Stimulated activated CD8-positive, alpha-beta memory T cell treated with anti-CD3 and anti-CD28 coated beads, Interleukin-7, amount 100 ng/mL, for 48 hours (primary cell): ENCODE measurements around the gene CHRD.

Source experiments
- DNase-seq, 2 donors: peaks; one replicate each; pipeline ENCODE4 v3.0.0-alpha.2; 2020; ENCODE audit warnings: low read depth in 1 of 2; ENCODE audit errors: extremely low read depth in 1 of 2

CHRD gene

DNA sequence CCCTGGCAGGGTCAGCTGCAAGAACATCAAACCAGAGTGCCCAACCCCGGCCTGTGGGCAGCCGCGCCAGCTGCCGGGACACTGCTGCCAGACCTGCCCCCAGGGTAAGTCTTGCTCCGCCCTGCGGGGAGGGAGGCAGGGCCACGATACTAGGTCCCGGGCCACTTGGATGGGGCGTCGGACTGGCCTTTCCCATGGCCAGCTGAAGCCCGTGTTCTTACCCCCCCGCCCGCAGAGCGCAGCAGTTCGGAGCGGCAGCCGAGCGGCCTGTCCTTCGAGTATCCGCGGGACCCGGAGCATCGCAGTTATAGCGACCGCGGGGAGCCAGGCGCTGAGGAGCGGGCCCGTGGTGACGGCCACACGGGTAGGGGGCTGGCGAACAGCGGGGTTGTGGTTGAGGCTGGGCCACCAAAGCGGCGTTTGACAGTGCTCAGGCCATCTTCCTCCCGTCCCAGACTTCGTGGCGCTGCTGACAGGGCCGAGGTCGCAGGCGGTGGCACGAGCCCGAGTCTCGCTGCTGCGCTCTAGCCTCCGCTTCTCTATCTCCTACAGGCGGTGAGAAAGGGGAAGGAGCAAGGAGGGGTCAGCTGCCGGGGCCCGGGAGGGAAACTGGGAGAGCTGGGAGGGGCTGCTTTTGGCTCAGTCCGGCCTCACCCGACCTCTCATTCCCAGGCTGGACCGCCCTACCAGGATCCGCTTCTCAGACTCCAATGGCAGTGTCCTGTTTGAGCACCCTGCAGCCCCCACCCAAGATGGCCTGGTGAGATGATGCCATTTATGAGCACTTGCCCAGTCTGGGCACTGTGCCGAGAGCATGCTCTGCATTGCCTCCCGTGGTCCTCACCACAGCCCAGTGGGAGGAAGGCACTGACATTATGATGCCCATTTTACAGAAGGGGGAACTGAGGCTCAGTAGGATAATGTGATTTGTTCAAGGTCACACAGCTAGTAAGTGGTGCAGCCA lies 1.7 kb downstream of the CHRD start:
- no peak for DNase-seq

DNA sequence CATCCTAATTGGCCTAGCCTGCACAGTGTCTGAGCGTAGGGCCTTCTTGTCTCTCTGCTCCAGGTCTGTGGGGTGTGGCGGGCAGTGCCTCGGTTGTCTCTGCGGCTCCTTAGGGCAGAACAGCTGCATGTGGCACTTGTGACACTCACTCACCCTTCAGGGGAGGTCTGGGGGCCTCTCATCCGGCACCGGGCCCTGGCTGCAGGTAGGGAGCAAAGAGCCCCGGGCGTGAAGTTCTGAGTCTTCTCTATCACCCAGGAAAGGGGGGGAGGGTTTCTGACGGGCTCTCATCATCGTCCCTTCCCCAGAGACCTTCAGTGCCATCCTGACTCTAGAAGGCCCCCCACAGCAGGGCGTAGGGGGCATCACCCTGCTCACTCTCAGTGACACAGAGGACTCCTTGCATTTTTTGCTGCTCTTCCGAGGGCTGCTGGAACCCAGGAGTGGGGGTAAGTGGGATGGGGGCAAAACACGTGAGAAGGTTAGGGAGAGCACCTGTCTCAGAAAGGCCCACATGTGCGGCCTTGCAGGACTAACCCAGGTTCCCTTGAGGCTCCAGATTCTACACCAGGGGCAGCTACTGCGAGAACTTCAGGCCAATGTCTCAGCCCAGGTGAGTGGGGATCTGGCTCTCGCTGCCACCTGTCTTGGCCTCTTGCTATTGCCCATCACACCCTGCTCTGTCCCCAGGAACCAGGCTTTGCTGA lies 2.6 kb downstream of the CHRD start:
- DNase-seq: no peak

DNA sequence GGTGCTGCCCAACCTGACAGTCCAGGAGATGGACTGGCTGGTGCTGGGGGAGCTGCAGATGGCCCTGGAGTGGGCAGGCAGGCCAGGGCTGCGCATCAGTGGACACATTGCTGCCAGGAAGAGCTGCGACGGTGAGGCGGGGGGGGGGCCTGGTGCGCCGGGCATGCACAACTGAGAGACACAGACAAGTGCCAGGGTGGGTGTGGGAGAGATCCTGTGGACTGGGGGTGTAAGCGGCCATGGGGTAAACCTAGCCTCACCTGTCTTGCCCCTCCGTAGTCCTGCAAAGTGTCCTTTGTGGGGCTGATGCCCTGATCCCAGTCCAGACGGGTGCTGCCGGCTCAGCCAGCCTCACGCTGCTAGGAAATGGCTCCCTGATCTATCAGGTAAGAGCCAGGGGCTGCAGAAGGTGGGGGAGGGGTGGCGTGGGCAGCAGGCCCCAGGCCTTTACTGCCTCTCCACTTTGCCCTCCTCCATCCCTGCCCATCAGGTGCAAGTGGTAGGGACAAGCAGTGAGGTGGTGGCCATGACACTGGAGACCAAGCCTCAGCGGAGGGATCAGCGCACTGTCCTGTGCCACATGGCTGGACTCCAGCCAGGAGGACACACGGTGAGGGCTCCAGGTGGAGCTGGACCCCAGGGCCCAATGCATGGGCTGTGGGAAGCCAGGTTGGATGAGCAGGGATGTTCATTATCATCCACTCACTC lies 3.3 kb downstream of the CHRD start:
- DNase-seq: no peak

DNA sequence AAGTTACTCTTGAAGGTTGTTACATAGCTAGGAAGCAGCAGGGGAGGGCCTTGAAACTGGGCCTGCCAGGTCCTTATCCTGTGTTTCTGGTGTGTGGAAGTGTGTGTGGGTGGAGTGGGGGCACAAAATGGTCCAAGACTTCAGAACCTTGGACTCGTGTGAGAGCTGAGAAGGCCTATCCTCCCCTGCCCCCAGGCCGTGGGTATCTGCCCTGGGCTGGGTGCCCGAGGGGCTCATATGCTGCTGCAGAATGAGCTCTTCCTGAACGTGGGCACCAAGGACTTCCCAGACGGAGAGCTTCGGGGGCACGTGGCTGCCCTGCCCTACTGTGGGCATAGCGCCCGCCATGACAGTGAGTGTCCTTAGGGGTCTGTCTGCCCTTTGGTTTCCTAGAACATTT lies 4.5 kb downstream of the CHRD start:
- DNase-seq: no peak

DNA sequence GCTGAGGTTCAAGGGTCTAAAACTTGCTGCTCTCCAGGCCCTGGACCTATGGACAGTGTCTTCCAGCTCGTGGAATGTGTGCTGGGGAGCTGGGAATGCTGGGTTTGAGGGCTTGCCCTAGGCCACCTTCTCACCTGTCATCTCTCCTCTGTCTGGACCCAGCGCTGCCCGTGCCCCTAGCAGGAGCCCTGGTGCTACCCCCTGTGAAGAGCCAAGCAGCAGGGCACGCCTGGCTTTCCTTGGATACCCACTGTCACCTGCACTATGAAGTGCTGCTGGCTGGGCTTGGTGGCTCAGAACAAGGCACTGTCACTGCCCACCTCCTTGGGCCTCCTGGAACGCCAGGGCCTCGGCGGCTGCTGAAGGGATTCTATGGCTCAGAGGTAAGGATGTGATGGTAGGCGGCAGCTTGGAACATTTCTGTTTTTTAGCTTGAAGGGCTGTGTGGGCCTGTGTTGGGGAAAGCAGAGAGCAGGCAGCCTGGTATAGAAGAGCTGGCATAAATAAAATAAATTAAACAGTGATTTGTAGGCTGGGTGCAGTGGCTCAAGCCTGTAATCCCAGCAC lies 5.1 kb downstream of the CHRD start:
- DNase-seq: no peak

DNA sequence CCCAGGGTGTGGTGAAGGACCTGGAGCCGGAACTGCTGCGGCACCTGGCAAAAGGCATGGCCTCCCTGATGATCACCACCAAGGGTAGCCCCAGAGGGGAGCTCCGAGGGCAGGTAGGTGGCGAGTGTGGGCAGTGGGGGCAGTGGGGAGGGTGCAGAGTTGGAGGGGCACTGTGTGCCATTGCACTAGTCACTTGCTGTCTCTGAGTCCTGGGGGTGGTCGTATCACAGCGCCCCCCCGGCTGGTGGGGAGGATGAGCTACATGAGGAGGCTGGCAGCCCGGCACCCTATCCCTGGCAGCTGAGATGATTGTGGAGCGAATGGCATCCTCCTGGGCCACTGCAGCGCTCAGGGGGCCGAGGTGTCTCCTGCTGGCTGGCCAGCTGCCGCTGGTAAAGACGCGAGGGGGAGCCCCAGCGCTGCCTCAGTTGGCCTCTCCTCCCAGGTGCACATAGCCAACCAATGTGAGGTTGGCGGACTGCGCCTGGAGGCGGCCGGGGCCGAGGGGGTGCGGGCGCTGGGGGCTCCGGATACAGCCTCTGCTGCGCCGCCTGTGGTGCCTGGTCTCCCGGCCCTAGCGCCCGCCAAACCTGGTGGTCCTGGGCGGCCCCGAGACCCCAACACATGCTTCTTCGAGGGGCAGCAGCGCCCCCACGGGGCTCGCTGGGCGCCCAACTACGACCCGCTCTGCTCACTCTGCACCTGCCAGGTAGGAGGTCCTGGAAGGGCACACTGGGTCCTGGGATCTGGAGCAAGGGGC lies 6.4 kb downstream of the CHRD start:
- no peak for DNase-seq

DNA sequence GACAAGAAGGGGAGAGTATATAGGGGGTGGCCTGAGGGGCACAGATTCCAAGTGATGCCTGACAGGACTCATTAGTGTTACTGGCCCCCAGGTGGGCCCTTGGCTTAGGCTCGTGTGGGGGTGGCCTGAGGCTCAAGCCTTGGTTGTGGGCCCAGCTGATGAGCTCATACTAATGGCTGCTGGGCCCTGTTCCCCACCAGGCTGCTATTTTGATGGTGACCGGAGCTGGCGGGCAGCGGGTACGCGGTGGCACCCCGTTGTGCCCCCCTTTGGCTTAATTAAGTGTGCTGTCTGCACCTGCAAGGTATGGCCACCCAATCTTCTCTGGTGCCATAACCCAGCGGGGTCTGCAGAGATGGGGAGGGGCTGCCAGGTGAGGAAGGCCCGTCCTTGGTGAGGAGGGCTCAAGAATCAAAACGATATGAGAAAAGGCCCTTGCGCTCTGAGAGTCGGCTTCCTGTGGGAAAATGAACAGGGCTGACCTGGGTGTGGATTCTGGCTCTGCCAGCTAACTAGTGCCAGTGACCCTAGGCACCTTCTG lies 7.4 kb downstream of the CHRD start:
- no peak for DNase-seq

DNA sequence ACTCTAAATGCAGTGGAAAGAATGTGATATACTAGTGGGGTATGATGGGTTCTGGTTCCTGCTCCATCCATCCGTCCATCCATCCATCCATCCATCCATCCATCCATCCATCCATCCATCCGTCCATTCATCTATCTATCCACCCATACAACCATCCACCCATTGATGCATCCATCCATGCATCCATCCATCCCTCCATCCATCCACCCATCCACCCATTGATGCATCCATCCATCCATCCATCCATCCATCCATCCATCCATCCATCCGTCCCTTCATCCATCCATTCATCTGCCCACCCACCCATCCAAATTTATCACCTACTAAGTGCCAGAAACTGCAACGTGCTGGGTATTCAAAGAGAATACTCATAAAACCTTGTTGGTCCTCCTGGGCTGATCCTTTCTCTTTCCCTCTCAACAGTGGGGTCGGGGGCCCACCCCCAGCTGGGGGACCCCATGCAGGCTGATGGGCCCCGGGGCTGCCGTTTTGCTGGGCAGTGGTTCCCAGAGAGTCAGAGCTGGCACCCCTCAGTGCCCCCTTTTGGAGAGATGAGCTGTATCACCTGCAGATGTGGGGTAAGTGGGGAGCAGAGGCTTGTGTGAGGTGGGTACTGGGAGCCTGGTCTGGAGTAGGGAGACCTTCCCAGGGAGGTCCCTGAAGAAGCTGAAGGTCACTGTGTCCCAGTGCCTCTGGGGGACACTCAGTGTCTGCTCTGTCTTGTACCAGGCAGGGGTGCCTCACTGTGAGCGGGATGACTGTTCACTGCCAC lies 8.5 kb downstream of the CHRD start:
- no peak for DNase-seq

DNA sequence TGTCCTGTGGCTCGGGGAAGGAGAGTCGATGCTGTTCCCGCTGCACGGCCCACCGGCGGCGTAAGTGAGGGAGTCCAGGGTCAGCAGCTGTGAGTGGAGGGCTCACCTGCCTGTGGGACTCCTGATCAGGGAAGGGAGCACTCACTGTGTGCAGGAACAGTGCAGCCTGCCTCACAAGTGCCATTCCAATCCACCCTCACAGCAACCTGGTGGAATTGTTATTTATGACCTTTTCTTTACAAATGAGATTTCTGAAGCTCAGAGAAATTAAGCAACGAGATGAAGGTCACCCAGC lies 9.0 kb downstream of the CHRD start:
- DNase-seq: no peak

DNA sequence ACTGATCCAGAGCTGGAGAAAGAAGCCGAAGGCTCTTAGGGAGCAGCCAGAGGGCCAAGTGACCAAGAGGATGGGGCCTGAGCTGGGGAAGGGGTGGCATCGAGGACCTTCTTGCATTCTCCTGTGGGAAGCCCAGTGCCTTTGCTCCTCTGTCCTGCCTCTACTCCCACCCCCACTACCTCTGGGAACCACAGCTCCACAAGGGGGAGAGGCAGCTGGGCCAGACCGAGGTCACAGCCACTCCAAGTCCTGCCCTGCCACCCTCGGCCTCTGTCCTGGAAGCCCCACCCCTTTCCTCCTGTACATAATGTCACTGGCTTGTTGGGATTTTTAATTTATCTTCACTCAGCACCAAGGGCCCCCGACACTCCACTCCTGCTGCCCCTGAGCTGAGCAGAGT lies 9.5 kb downstream of the CHRD start:
- no peak for DNase-seq

DNA sequence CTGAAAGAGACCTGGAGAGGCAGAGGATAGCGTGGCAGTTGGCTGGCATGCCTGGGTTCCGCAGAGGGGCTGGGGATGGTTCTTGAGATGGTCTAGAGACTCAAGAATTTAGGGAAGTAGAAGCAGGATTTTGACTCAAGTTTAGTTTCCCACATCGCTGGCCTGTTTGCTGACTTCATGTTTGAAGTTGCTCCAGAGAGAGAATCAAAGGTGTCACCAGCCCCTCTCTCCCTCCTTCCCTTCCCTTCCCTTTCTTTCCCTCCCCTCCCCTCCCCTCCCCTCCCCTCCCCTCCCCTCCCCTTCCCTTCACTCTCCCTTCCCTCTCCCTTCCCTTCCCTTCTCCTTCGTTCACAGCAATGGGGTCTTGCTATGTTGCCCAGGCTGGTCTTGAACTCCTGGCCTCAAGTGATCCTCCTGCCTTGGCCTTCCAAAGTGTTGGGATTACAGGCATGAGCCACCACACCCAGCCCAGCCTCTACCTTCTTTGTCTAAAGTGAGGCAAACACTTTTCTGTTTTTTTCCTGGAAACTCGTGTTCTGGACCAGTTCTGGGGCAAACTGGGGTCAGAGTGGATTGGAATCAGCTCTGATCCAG lies 10.2 kb downstream of the CHRD start:
- DNase-seq: no peak

DNA sequence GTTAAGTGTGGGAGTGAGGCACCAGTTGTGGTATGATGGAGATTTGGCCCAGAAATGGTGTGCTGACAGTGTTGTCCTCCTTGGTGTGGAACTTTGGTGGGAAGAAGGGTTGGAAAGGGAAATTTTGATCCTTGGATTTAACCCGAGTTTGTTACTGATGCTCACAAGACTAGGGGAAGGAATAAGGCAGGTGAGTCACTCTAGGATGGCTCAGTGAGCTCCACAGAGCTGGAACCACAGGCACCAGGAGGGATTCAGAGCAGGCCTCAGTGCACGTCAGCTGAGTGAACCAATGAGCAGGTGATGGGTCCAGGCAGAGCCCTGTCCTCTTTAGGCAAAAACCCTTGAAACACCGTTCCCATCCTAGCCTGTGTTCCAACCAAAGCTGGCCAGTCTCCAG lies 11.4 kb downstream of the CHRD start:
- DNase-seq: no peak

DNA sequence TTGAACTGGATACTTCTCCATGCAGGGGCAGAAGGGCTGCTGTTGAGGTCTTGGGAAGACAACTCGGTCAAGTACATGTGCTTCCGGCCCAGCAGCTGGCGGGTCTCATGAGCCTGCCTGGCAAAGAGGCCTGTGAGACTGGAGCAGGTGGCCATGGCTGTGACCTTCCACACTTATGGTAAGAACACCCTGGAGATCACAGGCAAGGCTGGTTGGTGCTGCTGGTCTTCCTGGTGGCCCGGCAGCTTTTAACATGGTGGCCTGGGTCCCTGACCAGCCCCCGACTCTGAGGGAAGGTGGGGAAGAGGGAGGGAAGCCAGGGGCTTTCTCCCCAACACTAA lies 15.4 kb downstream of the CHRD start:
- DNase-seq: no peak

DNA sequence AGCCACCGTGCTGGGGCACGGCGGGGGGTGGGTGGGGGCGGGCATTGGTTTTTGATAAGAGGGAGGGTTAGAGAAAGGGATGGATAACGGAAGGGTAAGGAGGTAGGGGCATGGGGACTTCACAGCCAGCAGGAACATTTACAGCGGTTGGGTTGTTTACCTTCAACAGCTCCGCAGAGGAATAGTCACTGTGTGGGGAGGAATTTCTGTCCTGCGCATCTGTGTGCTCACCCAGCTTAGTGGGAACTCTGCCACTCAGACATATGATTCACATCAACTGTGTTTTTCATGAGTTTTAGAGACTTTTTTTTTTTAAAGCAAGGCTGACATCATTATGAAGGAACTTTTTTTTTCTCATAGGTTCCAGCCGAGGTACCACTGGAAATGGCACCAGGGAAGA lies 19.6 kb downstream of the CHRD start:
- no peak for DNase-seq

DNA sequence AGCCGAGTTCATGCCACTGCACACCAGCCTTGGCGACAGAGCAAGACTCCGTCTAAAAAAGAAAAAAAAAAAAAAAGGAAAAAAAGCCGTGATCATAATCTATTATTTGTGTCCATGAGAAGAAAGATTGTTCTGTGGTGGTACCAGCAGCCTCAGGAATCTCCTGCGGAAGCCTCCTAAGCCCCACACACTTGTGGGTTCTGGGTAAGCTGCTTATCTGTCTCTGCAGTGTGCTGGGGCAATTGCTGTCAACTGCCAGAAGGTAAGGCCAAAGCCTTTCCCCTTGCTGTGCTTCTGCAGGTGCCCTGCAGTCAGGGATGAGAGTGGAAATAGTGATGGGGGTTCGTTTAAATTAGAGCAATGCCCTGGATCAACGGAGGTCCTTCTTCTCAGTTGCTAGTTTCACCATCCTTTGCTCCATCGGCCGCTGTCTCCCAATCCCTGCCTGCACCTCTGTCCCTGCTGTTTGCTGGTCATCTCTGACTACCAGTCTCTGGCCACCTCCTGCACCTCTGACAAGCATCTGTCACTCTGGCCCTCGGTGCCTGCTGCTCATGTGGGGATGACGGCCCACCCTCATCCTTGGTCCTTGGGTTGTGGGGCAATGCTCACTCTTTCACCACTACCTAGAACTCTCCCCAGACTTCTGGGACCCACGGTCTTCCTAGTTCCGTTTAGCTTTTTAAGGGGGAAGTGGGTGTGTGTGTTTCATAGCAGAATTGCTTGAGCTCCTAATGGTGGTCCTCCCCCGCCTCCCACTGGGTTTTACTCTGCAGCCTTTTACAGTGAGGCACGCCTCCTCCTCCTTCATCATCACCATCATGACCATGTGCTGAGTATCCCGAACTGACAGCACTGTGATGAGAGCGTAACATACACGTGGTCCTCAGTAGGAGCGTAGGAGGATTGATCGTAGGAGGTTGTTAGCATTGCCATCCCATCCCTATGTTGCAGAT lies 25.5 kb downstream of the CHRD start:
- DNase-seq: no peak

DNA sequence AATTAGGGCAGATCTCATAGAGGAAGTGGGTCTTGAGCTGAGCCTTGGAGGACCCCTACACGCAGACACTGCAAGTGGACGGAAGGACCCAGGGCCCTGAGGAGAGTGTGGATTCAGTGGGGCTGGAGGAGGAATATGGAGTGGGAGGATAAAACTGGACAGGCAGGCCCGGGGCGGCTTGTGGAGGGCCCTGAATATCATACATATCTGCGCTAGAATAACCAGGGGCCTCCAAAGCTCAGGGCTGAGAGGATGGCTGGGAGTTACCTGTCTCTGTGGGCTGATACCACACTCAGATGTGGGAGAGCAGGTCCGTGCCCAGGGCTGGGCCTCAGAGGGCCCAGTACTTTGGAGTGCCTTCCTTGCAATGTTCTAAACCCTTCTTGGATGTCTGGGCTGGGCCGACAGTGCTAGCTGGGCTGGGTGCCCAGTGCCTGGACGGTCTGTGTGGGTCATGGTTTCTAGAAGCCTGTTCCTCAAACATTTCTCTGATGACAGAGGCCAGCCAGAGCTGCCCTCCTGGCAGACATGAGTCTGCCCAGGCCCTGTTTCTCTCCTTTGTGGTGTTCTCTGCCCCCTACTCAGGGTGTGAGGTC lies 29.6 kb downstream of the CHRD start:
- no peak for DNase-seq

DNA sequence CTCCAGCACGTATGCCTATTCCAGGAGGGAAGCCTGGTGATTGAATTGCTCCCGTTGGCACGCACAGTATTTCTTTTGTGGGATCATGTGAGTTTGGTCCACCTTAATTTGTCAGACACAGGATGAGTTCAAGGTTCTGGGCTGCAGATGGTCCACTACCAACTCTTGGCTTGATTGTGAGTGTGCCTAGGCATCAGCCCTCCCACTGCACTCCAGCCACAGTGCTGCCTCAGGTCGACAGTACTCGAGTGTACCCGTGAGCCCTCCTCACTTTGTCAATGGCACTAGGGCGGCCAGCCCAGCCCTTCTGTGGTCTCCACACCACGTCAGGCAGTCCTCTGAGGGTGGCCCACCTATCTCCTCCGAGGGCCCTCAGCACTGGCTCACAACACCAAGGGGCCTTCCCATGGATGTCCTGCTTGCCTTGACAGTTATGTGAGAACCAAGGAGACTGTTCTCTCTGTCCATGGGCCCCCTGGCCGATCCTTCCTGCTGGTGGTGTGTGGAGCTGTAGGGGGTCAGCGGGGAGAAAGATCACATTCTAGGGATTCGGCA lies 30.2 kb downstream of the CHRD start:
- no peak for DNase-seq
